HEK293 (cell line): ENCODE data around the gene DOCK1.

ENCODE experiments used
- CTCF ChIP-seq: fragments of 450-650 bp; formaldehyde crosslinking; IDR thresholded peaks from 2 replicates; pipeline ENCODE4 v1.5.1; 2016; ENCODE audit warnings: missing biosample characterization, missing genetic modification characterization
- WT1 ChIP-seq: fragments of 450-650 bp; formaldehyde crosslinking; IDR thresholded peaks from 2 replicates; pipeline ENCODE4 v1.5.1; 2016; ENCODE audit warnings: missing biosample characterization, missing genetic modification characterization
- ZBTB1 ChIP-seq: fragments of 450-650 bp; formaldehyde crosslinking; IDR thresholded peaks from 2 replicates; pipeline ENCODE4 v1.5.1; 2016; ENCODE audit warnings: missing biosample characterization, missing genetic modification characterization
- ZNF19 ChIP-seq: fragments of 450-650 bp; formaldehyde crosslinking; IDR thresholded peaks from 2 replicates; pipeline ENCODE4; 2016; ENCODE audit warnings: missing biosample characterization, missing genetic modification characterization, low read depth
- ZNF292 ChIP-seq: fragments of 450-650 bp; formaldehyde crosslinking; IDR thresholded peaks from 2 replicates; pipeline ENCODE4 v1.5.1; 2016; ENCODE audit warnings: low read depth, missing biosample characterization, missing genetic modification characterization, borderline replicate concordance
- ZNF335 ChIP-seq: fragments of 450-650 bp; formaldehyde crosslinking; conservative IDR thresholded peaks from 2 replicates; pipeline ENCODE4 v1.5.1; 2016; ENCODE audit warnings: missing biosample characterization, missing genetic modification characterization
- ZNF341 ChIP-seq: fragments of 450-650 bp; formaldehyde crosslinking; IDR thresholded peaks from 2 replicates; pipeline ENCODE4; 2016; ENCODE audit warnings: low read depth, missing biosample characterization, missing genetic modification characterization
- ZNF350 ChIP-seq: fragments of 450-650 bp; formaldehyde crosslinking; IDR thresholded peaks from 2 replicates; pipeline ENCODE4 v1.5.0; 2017; ENCODE audit warnings: missing biosample characterization, mild to moderate bottlenecking, missing genetic modification characterization
- ZNF549 ChIP-seq: fragments of 450-650 bp; IDR thresholded peaks from 2 replicates; pipeline ENCODE4 v1.5.1; 2018; ENCODE audit warnings: missing biosample characterization, missing genetic modification characterization, mild to moderate bottlenecking, inconsistent platforms, moderate library complexity
- ZNF776 ChIP-seq: fragments of 450-650 bp; formaldehyde crosslinking; IDR thresholded peaks from 2 replicates; pipeline ENCODE4 v1.5.0; 2017; ENCODE audit warnings: missing biosample characterization, missing genetic modification characterization, borderline replicate concordance

- TF ChIP-seq CTCF (tag by site-specific recombination) (no peak), ZNF350 (tag by site-specific recombination) (no peak), WT1 (tag by site-specific recombination) (no peak), ZNF341 (tag by site-specific recombination) (no peak), ZNF292 (tag by site-specific recombination) (no peak), ZNF19 (no peak), ZNF549 (tag by site-specific recombination) (no peak), ZBTB1 (tag by site-specific recombination) (no peak), ZNF335 (no peak), ZNF776 (tag by site-specific recombination) (no peak)
These were observed 497.6 kb downstream of the DOCK1 start for GRCh38 chr10:127402596-127403409.
